Calu3 (cell line): Measurements from ENCODE around the gene RUNX2. TPM values are rescaled to one million over a fixed set of nuclear protein-coding genes. Genes with fewer than 3 reads are reported as not detected.

Experiments
- BruUV-seq: library from RNA; stranded (reverse); fragments of 400-500 nt; replicated peaks from 2 replicates; lab custom pipeline; 2021; lab: Mats Ljungman, UMichigan
- CTCF ChIA-PET: fragments of 300-600 bp; sonication (Branson Sonifier 250); formaldehyde crosslinking; loops from one replicate; lab custom pipeline; 2022; ENCODE audit warnings: antibody characterized with exemption; lab: Charles Lee
- DNase-seq: peaks from one replicate; pipeline ENCODE4 v3.0.0; 2022
- H3K27ac Mint-ChIP-seq: one replicate; pipeline ENCODE4 v1.8.0; 2022; ENCODE audit warnings: mixed read lengths; ENCODE audit not compliant: unreplicated experiment
- H3K27me3 Mint-ChIP-seq: one replicate; pipeline ENCODE4 v1.8.0; 2022; ENCODE audit warnings: mixed read lengths; ENCODE audit not compliant: unreplicated experiment
- H3K36me3 Mint-ChIP-seq: one replicate; pipeline ENCODE4 v1.8.0; 2022; ENCODE audit warnings: mild to moderate bottlenecking, moderate library complexity, mixed read lengths; ENCODE audit not compliant: insufficient read depth, unreplicated experiment
- H3K4me1 Mint-ChIP-seq: one replicate; pipeline ENCODE4 v1.8.0; 2022; ENCODE audit warnings: mild to moderate bottlenecking, low read depth, mixed read lengths; ENCODE audit not compliant: unreplicated experiment
- H3K4me3 Mint-ChIP-seq: one replicate; pipeline ENCODE4 v1.8.0; 2022; ENCODE audit warnings: mild to moderate bottlenecking, low read depth, moderate library complexity, mixed read lengths; ENCODE audit not compliant: unreplicated experiment
- H3K9me3 Mint-ChIP-seq: one replicate; pipeline ENCODE4 v1.8.0; 2022; ENCODE audit warnings: low read depth, mixed read lengths; ENCODE audit not compliant: unreplicated experiment
- intact Hi-C: fragments of 100-400 bp; cut with micrococcal nuclease; formaldehyde crosslinking; loops from one replicate; pipeline ENCODE4 v1.10.0; 2022; ENCODE audit not compliant: unreplicated experiment
- total RNA-seq: library from RNA; stranded (reverse); gene quantifications from 2 replicates; pipeline ENCODE4 v1.2.3, GENCODE V29; 2022
- TF ChIP-seq, protein P1 (sequence below): fragments of 200-600 bp; IDR thresholded peaks from one replicate; pipeline ENCODE4 v1.8.0; 2022; ENCODE audit warnings: antibody characterized with exemption; ENCODE audit not compliant: unreplicated experiment

Gene RUNX2
- total RNA-seq, 1 experiment from 2014 or later: 0.54 TPM

DNA sequence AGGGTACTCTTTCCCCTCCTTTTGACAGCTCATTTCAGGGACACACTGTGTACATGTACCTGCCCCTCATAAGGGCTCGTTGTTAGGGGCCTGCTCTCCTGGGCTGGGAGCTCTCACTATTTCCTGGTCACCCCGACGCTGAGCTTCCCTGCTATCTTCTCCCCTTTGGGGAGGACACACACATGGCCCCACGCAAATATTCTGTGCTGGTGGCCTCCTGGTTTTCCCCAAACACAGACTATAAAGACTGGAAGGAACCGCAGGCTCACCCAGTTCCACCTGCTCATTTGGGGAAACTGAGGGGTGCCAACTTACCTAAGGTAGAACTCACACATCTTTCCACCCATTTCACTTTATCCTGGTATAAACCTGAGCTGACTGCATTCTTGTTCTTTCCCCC lies 351.0 kb downstream of the RUNX2 start:
- Mint-ChIP-seq H3K4me1 (peaks cover 11% of the 10 kb centered on the region), H3K27me3 (no peaks in the 10 kb centered on the region), H3K9me3 (peaks cover 4% of the 10 kb centered on the region), H3K4me3 (no peak overlapping the region), H3K27ac (no peak overlapping the region), H3K36me3 (peaks cover 10% of the 10 kb centered on the region)
- intact Hi-C loops: no loop called here
- DNase-seq: no peak
- TF ChIP-seq, protein P1, sequence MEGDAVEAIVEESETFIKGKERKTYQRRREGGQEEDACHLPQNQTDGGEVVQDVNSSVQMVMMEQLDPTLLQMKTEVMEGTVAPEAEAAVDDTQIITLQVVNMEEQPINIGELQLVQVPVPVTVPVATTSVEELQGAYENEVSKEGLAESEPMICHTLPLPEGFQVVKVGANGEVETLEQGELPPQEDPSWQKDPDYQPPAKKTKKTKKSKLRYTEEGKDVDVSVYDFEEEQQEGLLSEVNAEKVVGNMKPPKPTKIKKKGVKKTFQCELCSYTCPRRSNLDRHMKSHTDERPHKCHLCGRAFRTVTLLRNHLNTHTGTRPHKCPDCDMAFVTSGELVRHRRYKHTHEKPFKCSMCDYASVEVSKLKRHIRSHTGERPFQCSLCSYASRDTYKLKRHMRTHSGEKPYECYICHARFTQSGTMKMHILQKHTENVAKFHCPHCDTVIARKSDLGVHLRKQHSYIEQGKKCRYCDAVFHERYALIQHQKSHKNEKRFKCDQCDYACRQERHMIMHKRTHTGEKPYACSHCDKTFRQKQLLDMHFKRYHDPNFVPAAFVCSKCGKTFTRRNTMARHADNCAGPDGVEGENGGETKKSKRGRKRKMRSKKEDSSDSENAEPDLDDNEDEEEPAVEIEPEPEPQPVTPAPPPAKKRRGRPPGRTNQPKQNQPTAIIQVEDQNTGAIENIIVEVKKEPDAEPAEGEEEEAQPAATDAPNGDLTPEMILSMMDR: no peak
- CTCF ChIA-PET: interaction anchor here (0.8 kb wide), 1 partner anchor 111 kb away, joined by 4 read pairs; no protein-coding TSS in a partner anchor
- BruUV-seq: no TSS peak

- CTCF ChIA-PET: interaction anchor here (0.8 kb wide), 1 partner anchor 112 kb away, joined by 4 read pairs; no protein-coding TSS in a partner anchor
- Mint-ChIP-seq H3K9me3 (peaks cover 4% of the 10 kb centered on the region), H3K27ac (no peak overlapping the region), H3K4me1 (peaks cover 11% of the 10 kb centered on the region), H3K27me3 (no peaks in the 10 kb centered on the region), H3K4me3 (no peak overlapping the region), H3K36me3 (peaks cover 10% of the 10 kb centered on the region)
- TF ChIP-seq, protein P1: no peak
- BruUV-seq: no TSS peak
- DNase-seq: no peak
- intact Hi-C loops: no loop called here
Observed at GRCh38 chr6:45679631-45680030, 351.5 kb downstream of the RUNX2 start.

GRCh38 chr6:45681860-45682511 lies 353.9 kb downstream of the RUNX2 start:
- H3K9me3 Mint-ChIP-seq: peaks cover 4% of the 10 kb centered on the region
- H3K27ac Mint-ChIP-seq: no peak overlapping the region
- no TSS peak for BruUV-seq
- H3K4me3 Mint-ChIP-seq: no peak overlapping the region
- TF ChIP-seq, protein P1: no peak
- H3K36me3 Mint-ChIP-seq: peaks cover 5% of the 10 kb centered on the region
- peaks cover 10% of the 10 kb centered on the region for H3K4me1 Mint-ChIP-seq
- DNase-seq: no peak
- peaks cover 15% of the 10 kb centered on the region for H3K27me3 Mint-ChIP-seq
- CTCF ChIA-PET: interaction anchor here (0.7 kb wide), 1 partner anchor 48 kb away, joined by 3 read pairs; no protein-coding TSS in a partner anchor
- intact Hi-C loops: no loop called here

- peaks cover 2% of the 10 kb centered on the region for H3K36me3 Mint-ChIP-seq
- no peaks in the 10 kb centered on the region for H3K4me1 Mint-ChIP-seq
- H3K27ac Mint-ChIP-seq: no peak overlapping the region
- no TSS peak for BruUV-seq
- H3K4me3 Mint-ChIP-seq: no peak overlapping the region
- no peak for DNase-seq
- TF ChIP-seq, protein P1: no peak
- intact Hi-C loops: no loop called here
- H3K27me3 Mint-ChIP-seq: peaks cover 21% of the 10 kb centered on the region
- CTCF ChIA-PET: no interaction called here
- peaks cover 4% of the 10 kb centered on the region for H3K9me3 Mint-ChIP-seq
Observed at GRCh38 chr6:45684476-45684875, 356.3 kb downstream of the RUNX2 start.
